ENCODE data around the gene PLEKHO2. TPM values are rescaled to one million over a fixed set of nuclear protein-coding genes. Genes with fewer than 3 reads are reported as not detected.

Gene PLEKHO2
- total RNA-seq, 1 experiment from 2014 or later = 2.0 TPM

DNA sequence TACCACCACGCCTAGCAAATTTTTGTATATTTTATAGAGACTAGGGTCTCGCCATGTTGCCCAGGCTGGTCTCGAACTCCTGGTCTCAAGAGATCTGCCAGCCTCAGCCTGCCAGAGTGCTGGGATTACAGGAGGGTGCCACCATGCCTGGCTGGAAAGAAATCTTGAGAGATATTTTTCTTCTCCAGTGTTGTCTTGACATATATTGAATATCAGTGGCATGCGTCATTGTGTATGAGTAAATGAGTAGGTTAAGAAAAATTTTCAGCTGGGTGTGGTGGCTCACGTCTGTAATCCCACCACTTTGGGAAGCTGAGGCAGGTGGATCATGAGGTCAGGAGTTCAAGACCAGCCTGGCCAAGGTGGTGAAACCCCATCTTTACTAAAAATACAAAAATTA, 12.7 kb upstream of the PLEKHO2 start:
- no TSS peak for BruUV-seq (replicated peaks)
- peaks cover 5% of the 10 kb centered on the region for H3K4me1 Mint-ChIP-seq (ENCODE audit: insufficient read depth, unreplicated experiment)
- H3K27me3 Mint-ChIP-seq (ENCODE audit: insufficient read depth, unreplicated experiment) = no peaks in the 10 kb centered on the region
- H3K27ac Mint-ChIP-seq (ENCODE audit: low read depth, unreplicated experiment) = no peak overlapping the region
- intact Hi-C loops (cut with micrococcal nuclease) = no loop called here
- TF ChIP-seq, protein P1, sequence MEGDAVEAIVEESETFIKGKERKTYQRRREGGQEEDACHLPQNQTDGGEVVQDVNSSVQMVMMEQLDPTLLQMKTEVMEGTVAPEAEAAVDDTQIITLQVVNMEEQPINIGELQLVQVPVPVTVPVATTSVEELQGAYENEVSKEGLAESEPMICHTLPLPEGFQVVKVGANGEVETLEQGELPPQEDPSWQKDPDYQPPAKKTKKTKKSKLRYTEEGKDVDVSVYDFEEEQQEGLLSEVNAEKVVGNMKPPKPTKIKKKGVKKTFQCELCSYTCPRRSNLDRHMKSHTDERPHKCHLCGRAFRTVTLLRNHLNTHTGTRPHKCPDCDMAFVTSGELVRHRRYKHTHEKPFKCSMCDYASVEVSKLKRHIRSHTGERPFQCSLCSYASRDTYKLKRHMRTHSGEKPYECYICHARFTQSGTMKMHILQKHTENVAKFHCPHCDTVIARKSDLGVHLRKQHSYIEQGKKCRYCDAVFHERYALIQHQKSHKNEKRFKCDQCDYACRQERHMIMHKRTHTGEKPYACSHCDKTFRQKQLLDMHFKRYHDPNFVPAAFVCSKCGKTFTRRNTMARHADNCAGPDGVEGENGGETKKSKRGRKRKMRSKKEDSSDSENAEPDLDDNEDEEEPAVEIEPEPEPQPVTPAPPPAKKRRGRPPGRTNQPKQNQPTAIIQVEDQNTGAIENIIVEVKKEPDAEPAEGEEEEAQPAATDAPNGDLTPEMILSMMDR (IDR thresholded peaks at IDR 0.05; ENCODE audit: unreplicated experiment) = no peak
- DNase-seq (ENCODE audit: unreplicated experiment) = no peak
- no peaks in the 10 kb centered on the region for H3K9me3 Mint-ChIP-seq (ENCODE audit: unreplicated experiment)
- ChIA-PET POLR2A (no interaction called here), CTCF (no interaction called here)
- no peaks in the 10 kb centered on the region for H3K36me3 Mint-ChIP-seq (ENCODE audit: insufficient read depth, unreplicated experiment)
- H3K4me3 Mint-ChIP-seq (ENCODE audit: unreplicated experiment) = no peak overlapping the region

DNA sequence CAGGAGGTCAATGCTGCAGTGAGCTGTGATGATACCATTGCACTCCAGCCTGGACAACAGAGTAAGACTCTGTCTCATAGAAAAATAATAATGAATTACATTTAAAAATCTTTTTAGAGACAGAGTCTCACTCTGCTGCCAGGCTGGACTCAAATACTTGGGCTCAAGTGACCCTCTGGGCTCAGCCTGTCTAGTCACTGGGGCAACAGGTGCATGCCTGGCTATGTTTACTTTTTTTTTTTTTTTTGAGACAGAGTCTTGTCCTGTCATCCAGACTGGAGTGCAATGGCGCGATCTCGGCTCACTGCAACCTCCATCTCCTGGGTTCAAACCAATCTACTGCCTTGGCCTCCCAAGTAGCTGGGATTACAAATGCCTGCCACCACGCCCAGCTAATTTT, 8.0 kb upstream of the PLEKHO2 start:
- BruUV-seq (replicated peaks) = no TSS peak
- H3K27ac Mint-ChIP-seq (ENCODE audit: low read depth, unreplicated experiment) = no peak overlapping the region
- ChIA-PET POLR2A (no interaction called here), CTCF (interaction anchor here (0.7 to 3.3 kb wide), 3 partner anchors 23 to 787 kb away, joined by 3 to 11 read pairs (median 5); no protein-coding TSS in a partner anchor)
- no peaks in the 10 kb centered on the region for H3K4me1 Mint-ChIP-seq (ENCODE audit: insufficient read depth, unreplicated experiment)
- no peak for DNase-seq (ENCODE audit: unreplicated experiment)
- no peak overlapping the region for H3K4me3 Mint-ChIP-seq (ENCODE audit: unreplicated experiment)
- no peaks in the 10 kb centered on the region for H3K9me3 Mint-ChIP-seq (ENCODE audit: unreplicated experiment)
- intact Hi-C loops (cut with micrococcal nuclease) = no loop called here
- TF ChIP-seq, protein P1 (IDR thresholded peaks at IDR 0.05; ENCODE audit: unreplicated experiment) = no peak
- no peaks in the 10 kb centered on the region for H3K36me3 Mint-ChIP-seq (ENCODE audit: insufficient read depth, unreplicated experiment)
- no peaks in the 10 kb centered on the region for H3K27me3 Mint-ChIP-seq (ENCODE audit: insufficient read depth, unreplicated experiment)

DNA sequence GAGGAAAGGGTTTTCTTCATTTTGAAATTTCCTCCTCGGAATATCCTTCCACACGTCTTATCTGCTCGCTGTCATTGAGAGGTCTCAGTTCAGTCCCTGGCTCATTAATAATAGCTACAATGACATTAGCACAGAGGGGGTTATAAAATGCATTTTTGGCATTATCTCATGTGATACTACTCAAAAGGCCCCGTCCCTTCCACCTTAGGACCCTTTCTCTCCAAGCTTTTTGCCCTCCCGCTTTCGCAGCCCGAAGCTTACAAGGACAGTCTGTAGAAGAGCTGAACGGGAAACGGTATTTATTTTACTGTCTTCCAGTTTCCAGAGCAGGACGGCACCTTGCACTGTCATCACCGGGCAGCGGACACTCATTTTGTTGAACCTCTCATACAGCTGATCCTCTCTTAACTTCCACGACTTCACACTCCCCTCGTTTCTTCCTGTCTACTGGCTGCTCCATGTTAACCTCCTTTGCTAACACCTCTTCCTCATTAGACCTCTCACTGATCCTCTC, 5.6 kb upstream of the PLEKHO2 start:
- no TSS peak for BruUV-seq (replicated peaks)
- CTCF ChIA-PET = interaction anchor here (0.6 to 3.3 kb wide), 7 partner anchors 10 to 1656 kb away, joined by 3 to 11 read pairs (median 3); no protein-coding TSS in a partner anchor
- intact Hi-C loops (cut with micrococcal nuclease) = no loop called here
- DNase-seq (ENCODE audit: unreplicated experiment) = no peak
- Mint-ChIP-seq H3K4me1 (ENCODE audit: insufficient read depth, unreplicated experiment) (peaks cover 6% of the 10 kb centered on the region), H3K9me3 (ENCODE audit: unreplicated experiment) (no peaks in the 10 kb centered on the region), H3K36me3 (ENCODE audit: insufficient read depth, unreplicated experiment) (peaks cover 7% of the 10 kb centered on the region), H3K4me3 (ENCODE audit: unreplicated experiment) (no peak overlapping the region), H3K27ac (ENCODE audit: low read depth, unreplicated experiment) (no peak overlapping the region), H3K27me3 (ENCODE audit: insufficient read depth, unreplicated experiment) (no peaks in the 10 kb centered on the region)
- TF ChIP-seq, protein P1 (IDR thresholded peaks at IDR 0.05; ENCODE audit: unreplicated experiment) = no peak
- POLR2A ChIA-PET = interaction anchor here (0.7 kb wide), 2 partner anchors 10 to 15 kb away, joined by 3 to 4 read pairs; partner anchors contain the start of gene PIF1

DNA sequence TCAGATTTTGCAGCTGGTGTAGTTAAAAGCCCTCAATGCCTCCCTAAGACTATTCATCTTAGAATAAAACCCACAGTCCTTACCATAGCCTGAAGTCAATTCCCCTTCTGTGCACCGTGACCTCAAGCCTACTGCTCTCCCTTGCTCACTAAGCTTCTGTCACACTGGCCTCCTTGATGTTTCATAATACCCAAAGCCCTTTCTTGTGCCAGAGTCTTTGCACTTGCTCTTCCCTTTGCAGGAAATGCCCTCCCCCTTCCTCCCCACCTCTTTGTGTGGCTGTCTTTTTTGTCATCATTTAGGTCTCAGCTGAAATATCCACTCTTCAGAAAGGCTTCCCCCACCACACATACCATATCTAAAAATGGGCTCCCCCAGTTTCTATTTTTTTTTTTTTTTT, 4.2 kb upstream of the PLEKHO2 start:
- H3K27ac Mint-ChIP-seq (ENCODE audit: low read depth, unreplicated experiment) = no peak overlapping the region
- TF ChIP-seq, protein P1 (IDR thresholded peaks at IDR 0.05; ENCODE audit: unreplicated experiment) = no peak
- CTCF ChIA-PET = interaction anchor here (0.6 to 1.2 kb wide), 4 partner anchors 11 to 891 kb away, joined by 3 to 7 read pairs (median 4); no protein-coding TSS in a partner anchor
- H3K4me1 Mint-ChIP-seq (ENCODE audit: insufficient read depth, unreplicated experiment) = peaks cover 13% of the 10 kb centered on the region
- H3K27me3 Mint-ChIP-seq (ENCODE audit: insufficient read depth, unreplicated experiment) = no peaks in the 10 kb centered on the region
- H3K36me3 Mint-ChIP-seq (ENCODE audit: insufficient read depth, unreplicated experiment) = peaks cover 7% of the 10 kb centered on the region
- H3K4me3 Mint-ChIP-seq (ENCODE audit: unreplicated experiment) = no peak overlapping the region
- no TSS peak for BruUV-seq (replicated peaks)
- intact Hi-C loops (cut with micrococcal nuclease) = no loop called here
- no peaks in the 10 kb centered on the region for H3K9me3 Mint-ChIP-seq (ENCODE audit: unreplicated experiment)
- POLR2A ChIA-PET = interaction anchor here (0.6 to 1.3 kb wide), 3 partner anchors 11 to 573 kb away, joined by 3 to 4 read pairs (median 3); no protein-coding TSS in a partner anchor
- DNase-seq (ENCODE audit: unreplicated experiment) = no peak

All from MCF 10A (cell line).